Nucleus accumbens (tissue), 56 donors: Measurements from ENCODE around the gene ZFR2.
A peak's percentile ranks its signal among the peaks of the same experiment; 100 is the strongest.
"Not testable (repeated sequence)": the region's sequence is repeated elsewhere in the genome, so short reads cannot be mapped to it uniquely, and the experiment has no call there.

Source experiments
- DNase-seq, 56 donors: peaks; one replicate each; lab custom pipeline; 2025; lab: John Stamatoyannopoulos, UW

ZFR2 gene

GRCh38 chr19:3818466-3818865 lies 50.4 kb downstream of the ZFR2 start:
- peak in 11 of 56 donors; percentile 5 to 24 (median 14) for DNase-seq

- no peak for DNase-seq
Measured at GRCh38 chr19:3817761-3818160, 51.1 kb downstream of the ZFR2 start.

DNA sequence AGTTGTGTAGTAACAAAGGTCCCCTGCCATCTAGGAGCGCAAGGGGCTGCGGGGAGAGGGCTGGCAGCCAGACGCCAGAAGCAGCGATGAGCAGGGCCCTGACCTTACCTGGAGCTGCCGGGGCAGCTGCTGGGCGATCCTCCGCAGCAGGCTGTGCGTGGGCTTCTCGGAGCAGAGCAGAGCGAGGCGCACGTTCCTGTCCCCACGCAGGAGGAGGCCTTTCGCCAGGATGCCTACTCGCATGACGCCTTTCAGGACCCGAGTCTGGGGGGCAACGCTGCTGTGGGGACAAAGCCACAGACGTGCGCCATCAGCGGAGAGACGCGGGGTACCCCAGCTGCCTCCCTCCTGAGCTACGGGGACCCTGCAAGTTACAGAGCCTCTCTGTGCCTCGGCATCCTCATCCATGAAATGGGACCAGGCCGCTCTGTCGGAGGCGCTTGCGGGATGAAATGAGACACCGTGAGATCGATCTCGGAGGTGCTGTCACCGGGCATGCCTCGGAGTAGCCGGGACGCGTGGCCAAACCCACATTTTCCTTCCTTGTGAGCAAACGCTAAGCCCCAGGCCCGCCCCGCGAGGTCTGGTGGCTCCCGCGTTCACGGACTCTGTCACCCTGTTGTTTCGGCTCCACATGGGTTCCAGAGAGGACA lies 52.1 kb downstream of the ZFR2 start:
- no peak for DNase-seq

DNA sequence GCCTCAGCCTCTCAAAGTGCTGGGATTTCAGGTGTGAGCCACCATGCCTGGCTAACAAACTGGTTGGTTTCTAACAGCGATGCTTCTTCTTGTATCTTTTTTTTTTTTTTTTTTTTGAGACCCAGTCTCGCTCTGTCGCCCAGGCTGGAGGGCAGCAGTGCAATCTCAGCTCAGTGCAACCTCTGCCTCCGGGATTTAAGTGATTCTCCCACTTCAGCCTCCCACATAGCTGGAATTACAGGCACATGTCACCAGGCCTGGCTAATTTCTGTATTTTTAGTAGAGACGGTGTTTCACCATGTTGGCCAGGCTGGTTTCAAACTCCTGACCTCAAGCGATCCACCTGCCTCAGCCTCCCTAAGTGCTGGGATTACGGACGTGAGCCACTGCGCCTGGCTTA lies 52.7 kb downstream of the ZFR2 start:
- DNase-seq = not testable (repeated sequence)

DNA sequence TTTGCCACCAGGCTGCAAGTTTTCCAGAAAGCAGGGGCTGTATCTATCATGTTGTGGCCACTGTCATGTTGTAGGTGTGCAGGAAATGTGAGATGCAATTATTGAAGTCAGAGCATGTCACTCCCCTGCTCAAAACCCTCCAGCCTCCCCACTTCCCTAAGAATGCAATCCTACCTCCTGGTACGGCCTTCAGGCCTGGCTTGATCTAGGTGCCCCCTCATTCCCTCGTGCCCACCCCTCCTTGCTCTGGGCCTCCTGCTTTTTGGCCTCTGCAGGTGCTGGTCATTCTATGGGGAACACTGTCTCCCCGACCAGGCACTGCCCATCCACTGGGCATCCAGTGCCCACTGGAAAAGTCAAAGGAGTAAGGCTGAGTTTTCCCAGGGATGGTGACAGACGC lies 54.2 kb downstream of the ZFR2 start:
- DNase-seq = no peak

DNA sequence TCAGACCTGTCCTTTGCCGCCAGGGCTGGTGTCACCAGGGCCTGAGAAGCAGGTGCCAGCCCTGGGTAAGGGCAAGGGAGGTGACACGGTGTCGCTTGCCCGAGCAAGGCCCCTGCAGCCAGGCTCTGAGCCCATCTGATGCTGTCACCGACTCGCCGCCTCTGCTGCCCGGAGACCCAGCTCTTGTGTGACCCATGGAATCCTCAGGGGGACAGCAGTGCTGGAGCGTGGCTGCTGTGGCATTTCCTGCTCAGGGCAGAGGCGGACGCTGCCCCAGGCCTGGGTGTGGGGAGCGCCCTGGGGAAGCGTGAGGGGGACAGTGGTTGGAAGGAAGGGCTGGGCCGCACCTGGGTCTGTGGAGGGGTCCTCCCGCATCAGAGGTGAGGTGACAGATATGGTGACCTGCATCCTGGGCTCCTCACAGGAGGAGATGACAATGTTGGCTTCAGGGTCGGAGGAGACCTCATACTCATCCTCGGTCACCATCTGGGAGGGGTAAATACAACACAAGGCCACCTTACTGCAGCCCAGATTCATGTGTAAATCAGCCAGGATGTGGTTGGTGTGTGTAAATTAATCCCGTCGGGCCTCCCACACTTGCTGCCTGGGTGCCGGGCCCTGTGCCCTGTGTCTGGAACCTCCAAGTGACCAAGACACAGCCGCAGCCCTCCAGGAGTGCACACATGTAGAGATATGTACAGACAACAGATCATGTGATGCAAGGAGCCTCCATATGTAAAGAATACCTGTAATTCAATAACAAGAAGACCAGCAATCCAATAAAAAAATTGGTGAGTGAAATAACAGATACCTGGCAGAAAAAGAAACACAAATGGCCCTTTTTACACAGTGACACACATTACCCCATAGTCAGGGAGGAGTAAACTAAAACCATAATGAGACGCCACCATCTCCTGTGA lies 55.1 kb downstream of the ZFR2 start:
- DNase-seq = no peak

- no peak for DNase-seq
Measured at GRCh38 chr19:3810708-3811355, 58.0 kb downstream of the ZFR2 start.

DNA sequence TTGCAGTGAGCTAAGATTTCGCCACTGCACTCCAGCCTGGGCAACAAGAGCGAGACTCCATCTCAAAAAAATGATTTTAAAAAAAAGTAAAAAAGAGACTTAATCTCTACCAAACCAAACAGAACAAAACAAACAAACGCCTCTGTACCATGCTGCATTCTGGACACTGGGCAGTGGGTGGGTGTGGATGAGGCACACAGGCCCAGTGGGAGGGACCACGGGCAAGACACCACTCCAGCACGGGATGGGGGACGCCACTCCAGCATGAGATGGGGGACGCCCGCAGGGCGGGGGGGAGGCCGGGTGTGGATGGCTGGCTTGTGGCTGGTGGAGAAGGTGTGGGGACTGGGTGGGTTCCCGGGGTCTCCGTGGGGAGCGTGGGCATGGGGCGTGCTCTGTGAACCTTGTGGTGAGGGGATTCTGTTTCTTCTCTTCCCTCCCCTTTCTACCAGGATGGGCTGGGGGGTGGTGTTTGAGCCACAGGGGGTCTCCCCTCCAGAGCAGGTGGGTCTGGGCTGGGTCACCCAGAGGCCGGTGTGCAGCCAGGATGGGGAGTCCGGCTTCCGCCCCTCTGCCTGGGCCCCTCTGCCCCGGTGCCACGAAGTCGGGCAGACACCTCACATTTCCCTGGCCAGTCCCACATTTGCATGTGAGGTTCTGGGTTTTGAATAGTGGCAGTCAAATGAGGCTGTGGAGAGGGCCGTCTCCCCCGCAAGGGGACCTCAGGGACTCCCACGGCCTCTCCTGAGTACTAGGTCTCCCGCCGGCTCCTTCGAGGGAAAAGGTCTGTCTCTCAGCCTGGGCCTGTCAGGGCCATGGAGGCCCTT lies 58.7 kb downstream of the ZFR2 start:
- no peak for DNase-seq

- no peak for DNase-seq
Measured at GRCh38 chr19:3808420-3809143, 60.3 kb downstream of the ZFR2 start.

GRCh38 chr19:3807574-3808354 lies 61.1 kb downstream of the ZFR2 start:
- DNase-seq = no peak

DNA sequence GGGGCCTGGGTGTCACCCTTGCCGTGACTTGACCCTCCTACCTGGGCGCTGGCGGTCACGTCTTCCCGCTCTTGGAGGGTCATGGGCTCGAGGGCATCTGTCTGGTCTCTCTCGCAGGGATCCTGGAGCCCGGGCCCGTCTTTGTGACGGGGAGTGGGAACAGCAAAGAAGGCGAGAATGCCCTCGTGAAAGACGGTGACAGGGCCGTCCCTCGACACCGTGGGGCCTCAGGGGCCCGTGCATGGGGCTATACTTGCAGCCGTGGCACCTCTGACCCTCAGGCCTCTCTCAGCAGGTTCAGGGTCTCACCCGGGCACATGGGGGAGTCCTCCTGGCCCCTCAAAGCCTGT lies 61.7 kb downstream of the ZFR2 start:
- DNase-seq = no peak

GRCh38 chr19:3805859-3806258 lies 63.0 kb downstream of the ZFR2 start:
- no peak for DNase-seq

GRCh38 chr19:3804429-3804828 lies 64.4 kb downstream of the ZFR2 start:
- no peak for DNase-seq

- no peak for DNase-seq
Measured at GRCh38 chr19:3803986-3804385, 64.9 kb downstream of the ZFR2 start.

DNA sequence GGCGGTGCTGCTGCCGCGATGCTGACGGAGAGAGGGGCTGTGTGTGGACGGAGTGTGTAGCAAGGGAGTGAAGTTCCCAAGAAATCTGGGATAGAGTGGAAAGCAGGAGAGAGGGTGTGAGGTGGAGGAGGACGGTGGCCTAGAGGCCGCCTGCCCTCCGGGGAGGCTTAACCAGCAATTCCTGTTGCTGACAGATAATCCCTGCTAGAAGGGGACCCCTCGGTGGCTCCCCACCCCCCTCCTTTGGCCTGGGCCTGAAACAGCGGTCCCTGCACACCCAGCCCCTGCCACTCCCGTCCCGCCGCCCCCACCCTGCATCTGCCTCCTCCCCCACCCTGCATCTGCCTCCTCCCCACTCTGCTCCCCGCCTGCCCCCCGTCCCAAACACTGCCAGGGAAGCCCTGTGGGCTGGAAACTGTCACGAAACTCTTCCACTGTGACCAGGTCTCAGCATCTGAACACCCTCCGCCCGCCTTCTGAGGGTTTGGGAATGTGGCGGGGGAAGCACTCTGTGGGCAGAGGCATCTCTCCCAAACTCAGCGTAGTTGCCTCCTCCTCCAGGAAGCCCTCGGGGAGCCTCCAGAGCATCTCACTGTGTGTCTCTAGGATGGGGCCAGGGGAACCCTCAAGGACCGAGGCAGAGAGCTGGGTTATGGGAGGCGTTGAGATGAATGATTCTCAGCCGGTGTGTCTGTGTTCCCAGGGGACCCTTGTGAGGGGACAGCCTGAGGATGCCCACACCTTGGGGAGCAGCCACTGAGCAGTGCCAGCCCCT lies 65.5 kb downstream of the ZFR2 start:
- no peak for DNase-seq

DNA sequence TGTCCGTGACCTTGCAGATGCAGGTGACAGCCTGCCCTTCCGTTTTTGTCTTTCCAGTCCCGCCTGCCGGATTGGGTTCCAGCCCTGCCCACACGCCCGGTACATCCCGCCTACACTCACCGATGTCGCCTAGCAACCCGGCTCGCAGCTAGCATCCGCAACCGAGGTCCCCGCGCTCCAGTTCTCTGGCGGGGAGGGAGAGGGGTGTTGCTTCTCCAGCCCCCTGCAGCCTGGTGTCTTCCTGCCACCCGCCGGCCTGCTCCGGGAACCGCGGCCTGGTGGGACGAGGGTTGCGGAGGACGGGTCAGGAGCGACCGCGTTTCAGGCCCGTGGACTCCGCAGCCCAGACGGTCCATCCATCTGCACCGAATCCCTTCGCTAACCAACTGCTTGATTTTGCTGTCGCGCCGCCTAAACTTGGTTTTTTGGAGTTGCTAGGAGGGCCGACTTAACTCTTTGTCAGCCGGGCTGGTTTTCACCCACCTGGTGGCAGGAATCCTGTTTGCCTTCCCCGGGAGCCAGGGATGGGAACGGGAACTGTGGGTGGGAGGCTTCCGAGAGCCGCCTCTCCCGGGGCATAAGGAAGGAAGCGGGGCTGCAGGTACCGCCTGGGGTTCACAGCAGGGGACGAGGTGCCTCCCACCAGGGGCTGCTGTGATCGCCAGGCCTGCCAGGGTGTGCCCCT lies 67.3 kb downstream of the ZFR2 start:
- DNase-seq = peak in 43 of 56 donors; percentile 6 to 79 (median 41)

- no peak for DNase-seq
Measured at GRCh38 chr19:3800996-3801395, 67.8 kb downstream of the ZFR2 start.

DNA sequence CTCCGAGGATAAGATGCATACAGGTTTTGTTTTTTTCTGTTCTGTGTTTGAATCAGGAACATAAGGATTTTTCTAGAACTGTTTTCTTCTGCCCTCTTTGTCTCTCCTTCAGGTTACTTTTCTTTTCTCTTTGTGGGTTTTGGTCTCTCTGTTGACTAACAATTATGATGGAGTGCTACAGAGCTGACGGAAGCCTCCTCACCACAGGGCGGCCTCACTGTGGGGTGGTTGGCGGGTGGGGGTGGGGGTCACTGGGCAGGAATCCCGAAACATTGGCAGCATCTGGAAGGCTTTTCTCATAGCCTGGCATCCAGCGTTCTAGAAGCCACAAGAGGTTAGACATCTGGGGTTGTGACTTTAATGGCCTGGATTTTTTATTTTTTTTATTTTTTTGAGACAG lies 70.7 kb downstream of the ZFR2 start:
- DNase-seq = no peak
